Erythroblast (primary cell): ENCODE measurements around the gene NLRP9.

Experiments used
- DNase-seq, 2 experiments: peaks; one replicate each; lab custom pipeline; 2025; lab: John Stamatoyannopoulos, UW
- GATA1 ChIP-seq: IDR thresholded peaks from 2 replicates; pipeline ENCODE4 v1.6.1; 2011; ENCODE audit warnings: low read depth, mild to moderate bottlenecking, control low read depth, low read length, moderate library complexity
- POLR2A ChIP-seq: IDR thresholded peaks from 2 replicates; pipeline ENCODE4 v1.6.1; 2011; ENCODE audit warnings: mild to moderate bottlenecking, low read length

NLRP9 gene

DNA sequence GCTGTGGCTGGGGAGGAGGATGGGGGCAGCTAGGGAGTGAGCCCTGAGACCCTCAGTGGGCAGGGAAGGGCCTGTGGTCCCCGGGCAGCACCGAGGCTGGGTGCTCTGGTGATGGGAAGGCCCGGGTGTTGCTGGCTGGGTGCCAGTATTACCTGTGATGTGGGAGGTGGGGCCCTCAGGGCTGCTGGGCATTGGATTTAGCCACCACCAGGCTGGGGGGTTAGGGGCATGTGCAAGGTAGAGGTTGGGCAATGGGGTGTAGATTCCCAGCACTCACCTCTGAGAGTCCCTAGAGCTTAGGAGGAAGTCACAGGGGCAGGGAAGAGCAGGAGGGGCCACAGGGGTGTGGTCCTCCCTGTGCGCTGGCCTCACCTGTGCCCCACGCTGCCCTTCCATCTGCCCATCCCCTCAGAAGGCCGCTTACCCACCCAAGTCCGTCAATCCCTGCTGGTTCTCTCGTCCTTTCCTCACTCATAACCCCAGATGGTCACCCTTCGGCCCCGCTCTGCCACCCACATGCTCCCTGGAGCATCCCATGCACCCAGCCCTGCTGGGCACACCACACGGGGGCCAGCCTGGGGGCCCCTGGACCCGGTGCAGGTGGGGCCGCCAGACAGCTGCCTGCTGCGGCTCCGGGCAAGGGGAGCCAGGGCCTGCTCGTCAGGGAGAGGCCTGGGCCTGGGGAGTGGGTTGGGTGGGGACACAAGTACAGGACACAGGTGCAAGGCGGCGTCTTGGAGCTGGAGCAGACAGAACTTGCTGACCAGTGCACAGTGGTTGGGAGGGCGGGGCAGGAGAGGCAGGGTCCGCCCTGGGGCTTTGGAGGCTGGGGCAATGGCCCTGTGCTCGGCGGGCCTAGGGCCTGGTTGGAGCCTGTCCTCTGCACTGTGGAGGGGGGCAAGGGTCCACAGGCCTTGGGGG is 50.7 kb downstream of the NLRP9 start:
- TF ChIP-seq GATA1 (no peak), POLR2A (no peak)
- DNase-seq, result no peak

DNA sequence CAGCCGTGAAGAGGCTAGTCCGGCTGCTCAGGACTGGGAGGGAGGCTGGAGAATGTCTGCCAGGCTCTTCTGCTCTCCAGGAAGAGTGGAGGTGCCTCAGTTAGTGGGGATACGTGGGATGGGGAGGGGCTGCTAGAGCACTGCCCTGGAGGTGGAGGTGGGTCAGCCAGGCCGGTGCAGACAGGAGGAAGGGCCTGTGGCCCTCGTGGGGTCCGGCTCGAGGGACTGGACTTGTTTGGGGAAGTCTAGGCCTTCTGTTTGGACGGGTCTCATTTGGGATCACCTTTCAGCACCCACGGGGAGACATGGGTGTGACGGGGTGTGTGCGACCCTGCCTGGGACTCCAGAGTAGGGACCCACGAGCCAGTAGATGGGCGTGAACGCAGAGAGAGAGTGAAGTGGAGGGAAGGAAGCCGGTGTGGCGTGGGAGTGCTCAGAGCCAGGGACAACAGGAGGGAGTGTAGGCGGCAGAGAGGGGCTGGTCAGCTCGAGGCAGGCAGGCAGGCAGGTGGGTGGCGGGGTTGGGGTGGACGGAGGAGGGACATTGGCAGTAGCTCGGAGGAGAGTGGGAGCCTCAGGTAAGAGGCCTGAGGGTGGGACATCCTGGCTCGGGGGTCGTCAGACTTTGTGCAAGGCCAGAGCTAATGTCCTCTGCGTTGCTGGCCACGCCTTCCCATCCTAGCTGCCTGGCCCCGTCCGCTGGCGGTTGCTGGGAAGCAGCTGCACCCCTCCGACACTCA is 51.7 kb downstream of the NLRP9 start:
- TF ChIP-seq GATA1 (no peak), POLR2A (no peak)

DNA sequence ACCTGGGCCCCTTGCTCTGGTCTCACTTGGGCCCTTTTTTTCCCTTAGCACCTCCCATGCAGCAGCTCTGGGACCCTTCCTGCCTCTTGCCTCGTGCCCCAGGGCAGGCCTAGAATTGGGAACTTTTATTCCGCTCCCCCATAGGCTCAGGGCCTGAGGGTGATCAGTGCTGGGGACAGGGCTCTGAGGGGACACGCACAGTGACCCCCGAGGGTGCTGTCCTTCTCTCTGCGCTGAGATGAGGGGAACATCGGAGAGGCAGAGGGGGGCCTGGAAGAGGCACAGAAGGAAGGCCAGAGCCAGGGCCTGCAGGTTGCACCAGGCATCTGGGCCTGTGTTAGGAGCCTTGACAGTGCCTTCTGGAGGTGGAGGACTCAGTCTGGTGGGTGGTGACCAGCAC is 52.4 kb downstream of the NLRP9 start:
- TF ChIP-seq GATA1 (no peak), POLR2A (no peak)
- DNase-seq, result no peak

More for the DNA sequence above, 51.7 kb downstream of the NLRP9 start:
- no peak for DNase-seq

DNA sequence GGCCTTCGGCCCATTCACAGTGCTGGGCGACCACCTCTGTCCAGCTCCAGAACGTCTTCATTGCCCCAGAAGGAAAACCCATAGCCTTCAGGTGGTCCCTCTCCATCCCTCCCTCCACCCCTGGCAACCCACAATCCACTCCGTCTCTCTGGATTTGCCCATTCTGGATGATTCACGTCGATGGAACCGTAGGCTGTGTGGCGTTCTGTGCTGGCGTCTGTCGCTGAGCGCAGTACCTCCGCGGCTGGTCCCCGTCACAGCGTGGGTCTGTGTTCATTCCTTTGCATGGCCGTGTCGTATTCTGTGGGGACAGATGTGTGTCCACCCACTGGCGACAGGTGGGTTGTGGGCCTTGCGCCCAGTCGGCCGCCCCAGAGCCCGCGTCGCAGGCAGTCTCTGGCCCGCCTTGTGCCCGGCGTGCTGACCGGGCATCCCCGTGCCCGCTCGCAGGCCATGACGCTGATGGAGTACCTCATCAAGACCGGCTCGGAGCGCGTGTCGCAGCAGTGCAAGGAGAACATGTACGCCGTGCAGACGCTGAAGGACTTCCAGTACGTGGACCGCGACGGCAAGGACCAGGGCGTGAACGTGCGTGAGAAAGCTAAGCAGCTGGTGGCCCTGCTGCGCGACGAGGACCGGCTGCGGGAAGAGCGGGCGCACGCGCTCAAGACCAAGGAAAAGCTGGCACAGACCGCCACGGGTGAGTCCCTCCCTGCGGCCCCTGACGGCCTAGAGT is 53.1 kb downstream of the NLRP9 start:
- TF ChIP-seq GATA1, result no peak
- TF ChIP-seq POLR2A, result no peak
- no peak for DNase-seq

DNA sequence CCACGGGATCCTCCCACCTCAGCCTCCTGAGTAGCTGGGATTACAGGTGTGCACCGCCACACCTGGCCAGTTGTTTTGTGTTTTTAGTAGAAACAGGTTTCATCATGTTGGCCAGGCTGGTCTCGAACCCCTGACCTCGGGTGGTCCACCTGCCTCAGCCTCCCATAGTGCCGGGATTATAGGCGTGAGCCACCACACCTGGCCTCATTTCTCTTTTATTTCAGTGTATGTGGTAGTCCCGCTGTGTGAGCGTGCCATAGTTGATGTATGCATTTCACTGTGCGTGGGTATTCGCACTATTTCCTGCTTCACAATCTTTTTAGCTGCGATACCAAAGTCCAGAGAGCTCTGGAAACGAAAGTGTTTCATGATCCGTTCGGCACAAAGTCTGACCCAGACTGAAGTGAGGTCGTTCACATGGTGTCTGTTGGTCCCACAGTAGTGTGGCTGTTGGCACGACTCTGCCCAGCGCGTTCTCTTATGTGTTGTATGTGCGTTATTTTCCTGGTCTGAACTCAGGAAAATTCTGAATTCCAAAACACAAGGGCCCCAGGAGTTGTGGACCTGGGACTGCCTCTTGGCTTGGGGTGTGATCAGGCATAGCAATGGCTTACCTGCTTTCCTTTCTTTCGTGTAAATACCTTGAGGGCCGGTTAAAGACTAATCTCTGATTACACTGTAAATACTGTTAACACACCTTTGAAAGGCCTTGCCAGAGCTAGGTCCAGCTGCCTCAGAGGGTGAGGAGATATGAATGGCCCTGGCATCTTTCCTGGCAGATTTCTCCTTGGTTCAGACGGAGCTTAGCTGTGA is 54.5 kb downstream of the NLRP9 start:
- no peak for DNase-seq

DNA sequence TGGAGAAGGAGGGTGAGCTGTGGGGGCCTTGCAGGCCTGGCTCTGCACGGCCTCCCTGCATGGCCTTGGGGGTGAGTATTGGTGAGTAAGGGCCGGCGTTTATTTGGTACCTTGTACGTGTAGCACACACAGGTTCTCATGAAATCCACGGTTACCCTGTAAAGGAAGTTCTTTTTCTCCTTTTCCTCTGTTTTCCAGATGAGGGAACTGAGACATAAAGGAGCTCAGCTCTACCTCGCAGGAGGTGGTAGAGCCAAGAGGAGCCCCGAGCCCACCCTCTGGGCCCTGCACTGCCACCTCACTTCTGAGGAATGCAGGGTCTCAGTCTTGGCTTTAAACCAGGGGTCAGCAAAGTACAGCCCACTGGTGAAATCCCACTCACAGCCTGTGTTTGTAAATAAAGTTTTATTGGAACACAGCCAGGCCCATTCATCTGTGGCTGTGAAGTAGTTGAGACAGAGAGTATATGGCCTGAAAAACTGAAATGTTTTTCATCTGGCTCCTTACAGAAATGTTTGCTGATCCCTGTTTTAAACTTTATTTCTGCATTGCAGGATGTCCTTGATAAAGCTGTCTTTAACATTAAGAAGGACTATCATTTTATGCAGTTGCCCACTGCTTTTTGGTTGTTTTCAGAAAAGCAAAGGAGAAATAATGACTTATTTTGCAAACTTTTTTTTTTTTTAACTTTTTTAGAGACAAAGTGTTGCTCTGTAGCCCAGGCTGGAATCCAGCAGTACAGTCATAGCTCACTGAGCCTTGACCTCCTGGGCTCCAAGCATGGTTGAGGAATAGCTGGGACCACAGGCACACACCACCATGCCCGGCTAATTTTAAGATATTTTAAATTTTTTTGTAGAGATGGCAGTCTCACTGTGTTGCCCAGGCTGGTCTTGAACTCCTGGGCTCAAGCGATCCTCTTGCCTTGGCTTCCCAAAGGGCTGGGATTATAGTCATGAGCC is 56.8 kb downstream of the NLRP9 start:
- DNase-seq, result no peak
- TF ChIP-seq GATA1 (no peak), POLR2A (no peak)

More for the DNA sequence above, 54.5 kb downstream of the NLRP9 start:
- TF ChIP-seq GATA1, result no peak
- no peak for TF ChIP-seq POLR2A

DNA sequence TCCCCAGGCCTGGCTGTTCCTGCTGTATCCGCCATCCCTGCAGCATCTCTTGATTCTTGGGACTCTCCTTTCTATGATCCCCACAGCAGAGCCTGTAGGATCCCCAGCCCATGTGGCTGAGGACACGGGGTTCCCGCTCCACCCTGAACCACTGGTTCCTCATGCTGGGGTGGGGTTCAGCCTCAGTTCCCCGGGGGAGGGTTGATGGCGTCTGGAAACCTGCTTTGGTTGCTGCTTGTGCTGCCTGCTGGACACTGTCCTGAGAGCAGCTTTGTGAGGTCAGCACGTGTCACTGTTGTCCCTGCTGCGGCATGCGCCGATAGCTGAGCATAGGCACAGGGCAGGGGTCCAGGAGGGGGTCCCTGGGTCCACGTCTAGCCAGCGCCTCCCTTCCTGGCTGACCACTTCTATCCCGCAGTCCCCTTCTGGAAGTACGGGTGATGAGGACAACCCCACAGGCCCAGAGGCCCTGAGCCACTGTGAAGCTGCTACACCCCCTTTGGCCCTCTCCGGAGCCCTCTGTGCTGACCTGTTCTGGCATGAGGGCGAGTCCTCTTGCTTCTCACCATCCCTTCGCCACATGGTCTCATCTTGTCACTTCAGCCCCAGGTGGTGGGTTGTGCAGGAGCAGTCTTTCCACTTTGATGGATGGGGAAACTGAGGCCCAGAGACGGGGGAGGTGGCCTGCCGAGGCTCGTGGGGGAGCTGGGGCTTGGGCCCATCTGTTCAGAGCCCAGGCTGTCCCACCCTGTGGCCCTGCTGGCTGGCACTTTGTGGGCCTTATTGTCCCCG is 57.7 kb downstream of the NLRP9 start:
- no peak for DNase-seq
- TF ChIP-seq GATA1 (no peak), POLR2A (no peak)

DNA sequence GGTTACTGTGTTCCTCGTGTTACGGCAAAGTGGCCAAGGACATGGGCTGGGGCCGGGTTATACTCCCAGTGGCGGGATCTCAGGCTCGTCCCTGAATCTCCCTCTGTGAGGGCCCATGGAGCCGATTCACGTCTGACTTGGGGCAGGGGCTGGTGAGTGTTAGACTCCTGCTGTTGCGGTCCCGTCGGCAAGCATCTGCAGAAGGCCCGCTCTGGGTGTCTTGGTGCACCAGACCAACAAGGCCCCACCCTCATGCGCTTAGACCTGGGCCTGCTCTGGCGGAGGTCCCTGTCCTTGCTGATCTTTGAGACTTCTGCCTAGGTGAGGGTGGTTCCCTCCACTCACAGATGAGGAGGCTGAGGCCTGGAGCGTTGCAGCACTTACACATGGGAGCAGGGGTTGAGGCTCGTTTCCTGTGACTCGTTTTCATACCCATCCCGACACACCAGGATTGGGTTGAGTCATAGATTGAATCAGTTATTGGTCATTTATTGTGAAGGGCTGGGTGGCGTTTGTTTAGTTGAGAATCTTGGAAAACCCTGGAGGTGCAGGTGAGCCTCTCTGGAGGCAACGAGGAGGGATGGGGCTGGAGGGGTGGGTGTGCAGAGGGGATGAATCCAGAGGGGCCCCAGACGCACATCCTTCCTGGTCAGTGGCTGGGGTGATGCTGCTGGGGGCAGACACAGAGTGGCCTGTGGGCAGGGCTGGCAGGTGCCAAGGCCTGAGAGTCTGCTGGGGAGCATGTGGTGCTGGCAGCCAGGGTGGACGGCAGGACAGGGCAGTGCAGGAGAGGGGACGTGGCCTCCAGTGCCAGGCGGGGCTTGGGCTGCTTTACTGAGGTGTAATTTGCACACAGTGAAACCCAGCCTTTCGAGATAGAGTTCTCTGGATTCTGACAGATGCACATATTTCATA is 58.6 kb downstream of the NLRP9 start:
- no peak for DNase-seq
- TF ChIP-seq POLR2A, result no peak
- TF ChIP-seq GATA1, result no peak

DNA sequence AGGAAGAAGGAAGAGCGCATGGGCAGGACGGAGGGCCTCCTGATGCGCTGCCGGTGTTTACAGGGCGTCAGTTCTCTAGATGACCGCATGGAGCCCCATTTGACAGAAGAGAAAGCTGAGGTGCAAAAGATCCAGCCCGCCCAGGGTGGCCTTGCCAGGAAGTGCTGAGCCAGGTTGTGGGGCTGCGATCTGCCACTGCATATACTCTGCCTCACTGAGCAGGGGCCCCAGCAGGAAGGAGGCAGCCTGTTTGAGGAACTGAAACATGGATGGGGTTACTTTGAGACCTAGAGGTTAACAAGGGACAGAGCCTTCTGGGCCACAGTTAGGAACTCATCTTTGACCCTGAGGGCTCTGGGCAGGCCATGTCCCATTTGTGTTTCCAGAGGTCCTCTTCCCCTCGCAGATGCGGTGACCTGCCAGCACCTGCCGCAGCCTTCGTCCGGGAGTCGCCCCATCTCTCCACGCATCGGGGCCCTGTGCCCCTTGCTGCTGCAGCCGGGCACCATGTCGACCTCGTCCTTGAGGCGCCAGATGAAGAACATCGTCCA is 60.0 kb downstream of the NLRP9 start:
- TF ChIP-seq POLR2A, result no peak
- no peak for TF ChIP-seq GATA1
- DNase-seq, result no peak

DNA sequence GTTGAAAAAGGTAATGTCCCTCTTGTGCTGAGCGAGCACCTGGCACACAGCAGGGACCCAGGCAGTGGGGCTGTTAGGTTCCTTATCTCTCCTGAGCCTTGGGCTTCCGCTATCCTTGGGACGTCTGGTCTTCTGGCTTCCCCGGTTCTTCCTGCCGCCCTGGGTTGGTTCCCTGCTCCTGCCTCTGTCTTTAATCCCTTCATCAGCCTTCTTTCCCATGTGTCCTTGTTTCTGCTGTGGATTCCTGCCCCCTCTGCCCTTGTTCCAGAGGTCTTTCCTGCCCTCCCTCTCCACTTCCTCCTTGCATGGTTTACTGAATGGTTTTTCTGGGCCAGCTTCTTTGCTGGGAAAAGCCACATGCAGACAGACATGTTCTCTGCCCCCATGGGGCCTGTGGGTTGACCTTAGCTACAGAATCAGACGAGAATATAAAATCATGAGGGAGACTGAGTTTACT is 60.6 kb downstream of the NLRP9 start:
- TF ChIP-seq GATA1 (no peak), POLR2A (no peak)
- DNase-seq, result no peak
